NCI-H2029 (cell line): ENCODE results near the gene DDX4.

Source experiments
- DNase-seq: peaks from one replicate; lab custom pipeline; 2025; lab: John Stamatoyannopoulos, UW

The DDX4 gene

DNA sequence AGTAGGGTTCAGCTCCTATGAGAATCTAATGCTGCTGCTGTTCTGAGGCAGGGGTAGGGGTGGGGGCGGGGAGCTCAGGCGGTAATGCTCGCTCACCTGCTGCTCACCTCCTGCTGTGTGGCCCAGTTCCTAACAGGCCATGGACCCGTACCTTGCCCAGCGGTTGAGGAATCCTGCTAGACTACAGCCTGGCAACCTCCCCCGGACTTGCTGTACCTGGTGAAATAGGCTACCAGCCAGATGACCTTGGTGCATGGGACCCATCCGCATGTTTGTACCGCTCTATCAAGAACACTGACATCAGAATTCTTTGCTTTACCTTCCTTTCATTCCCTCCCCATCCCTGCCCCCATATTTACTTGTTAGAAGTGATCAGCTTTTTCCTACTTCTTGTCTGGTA is 128.6 kb downstream of the DDX4 start:
- no peak for DNase-seq
